HK-2 (cell line): ENCODE measurements around the gene INTS7.
"Not testable (repeated sequence)": the region's sequence is repeated elsewhere in the genome, so short reads cannot be mapped to it uniquely, and the experiment has no call there.

Source experiments
- DNase-seq: peaks from one replicate; pipeline ENCODE4 v3.0.0-alpha.2; 2018; ENCODE audit not compliant: unreplicated experiment

The INTS7 gene

GRCh38 chr1:211933946-211934714 lies 101.2 kb downstream of the INTS7 start:
- DNase-seq = no peak

- DNase-seq = no peak
These were observed 102.5 kb downstream of the INTS7 start for GRCh38 chr1:211932933-211933254.

- no peak for DNase-seq
These were observed 103.0 kb downstream of the INTS7 start for GRCh38 chr1:211932231-211932932.

- no peak for DNase-seq
These were observed 105.7 kb downstream of the INTS7 start for GRCh38 chr1:211929683-211930082.

GRCh38 chr1:211928993-211929637 lies 106.2 kb downstream of the INTS7 start:
- DNase-seq = no peak

- no peak for DNase-seq
These were observed 107.0 kb downstream of the INTS7 start for GRCh38 chr1:211928290-211928801.

GRCh38 chr1:211925016-211925415 lies 110.3 kb downstream of the INTS7 start:
- DNase-seq = no peak

- no peak for DNase-seq
These were observed 111.1 kb downstream of the INTS7 start for GRCh38 chr1:211924256-211924655.

GRCh38 chr1:211923095-211923494 lies 112.3 kb downstream of the INTS7 start:
- no peak for DNase-seq

- no peak for DNase-seq
These were observed 113.7 kb downstream of the INTS7 start for GRCh38 chr1:211921579-211922095.

- no peak for DNase-seq
These were observed 114.6 kb downstream of the INTS7 start for GRCh38 chr1:211920602-211921226.

- no peak for DNase-seq
These were observed 115.2 kb downstream of the INTS7 start for GRCh38 chr1:211920141-211920572.

- DNase-seq = no peak
These were observed 116.4 kb downstream of the INTS7 start for GRCh38 chr1:211918843-211919414.

GRCh38 chr1:211916458-211916857 lies 118.9 kb downstream of the INTS7 start:
- not testable (repeated sequence) for DNase-seq

- DNase-seq = no peak
These were observed 119.4 kb downstream of the INTS7 start for GRCh38 chr1:211915924-211916323.

- no peak for DNase-seq
These were observed 122.4 kb downstream of the INTS7 start for GRCh38 chr1:211912844-211913432.

GRCh38 chr1:211912038-211912437 lies 123.3 kb downstream of the INTS7 start:
- no peak for DNase-seq

GRCh38 chr1:211910913-211911485 lies 124.4 kb downstream of the INTS7 start:
- no peak for DNase-seq

GRCh38 chr1:211910113-211910884 lies 125.1 kb downstream of the INTS7 start:
- no peak for DNase-seq

GRCh38 chr1:211909395-211909794 lies 126.0 kb downstream of the INTS7 start:
- no peak for DNase-seq
